ENCODE results near the gene CNN3. TPM values are rescaled to one million over a fixed set of nuclear protein-coding genes. Genes with fewer than 3 reads are reported as not detected.

Gene CNN3
- total and polyA plus RNA-seq, 8 donors, result 31.7 to 143 (median 49.8) TPM

- Histone ChIP-seq H3K36me3 (peaks cover 0 to 9% (median 0%) of the 10 kb centered on the region in 3 donors), H3K4me3 (no peak overlapping the region), H3K27ac (no peak overlapping the region), H3K4me1 (no peaks in the 10 kb centered on the region), H3K27me3 (no peaks in the 10 kb centered on the region), H3K9me3 (no peaks in the 10 kb centered on the region)
- WGBS, 2 donors, result 84 to 90% methylated on average over 3 of the region's 3 CpGs
- TF ChIP-seq CTCF (IDR thresholded peaks at IDR 0.05), result no peak
- ATAC-seq, result no peak
- intact Hi-C loops (cut with DNase I), result no loop called here
- no peak for DNase-seq
- no peak for FAIRE-seq
These were observed 38.7 kb downstream of the CNN3 start for GRCh38 chr1:94888201-94888600.

GRCh38 chr1:94887603-94888171 is 39.2 kb downstream of the CNN3 start:
- FAIRE-seq, result no peak
- ATAC-seq, result no peak

GRCh38 chr1:94887106-94887505 is 39.8 kb downstream of the CNN3 start:
- WGBS, 2 donors, result 71 to 82% methylated on average over 3 of the region's 3 CpGs
- intact Hi-C loops (cut with DNase I), result no loop called here
- no peak for ATAC-seq

More at GRCh38 chr1:94887603-94888171, 39.2 kb downstream of the CNN3 start:
- intact Hi-C loops (cut with DNase I), result no loop called here
- 87 to 93% methylated on average over 4 of the region's 4 CpGs for WGBS, 2 donors
- Histone ChIP-seq H3K27me3 (no peaks in the 10 kb centered on the region), H3K9me3 (no peaks in the 10 kb centered on the region), H3K4me3 (no peak overlapping the region), H3K4me1 (no peaks in the 10 kb centered on the region), H3K36me3 (peaks cover 0 to 6% (median 0%) of the 10 kb centered on the region in 3 donors), H3K27ac (no peak overlapping the region)
- no peak for DNase-seq
- no peak for TF ChIP-seq CTCF (IDR thresholded peaks at IDR 0.05)

GRCh38 chr1:94886361-94886760 is 40.5 kb downstream of the CNN3 start:
- FAIRE-seq (no peak), DNase-seq (no peak), ATAC-seq (no peak)
- H3K4me3 ChIP-seq, result no peak overlapping the region
- H3K27me3 ChIP-seq, result no peaks in the 10 kb centered on the region
- 86 to 94% methylated on average over 5 of the region's 5 CpGs for WGBS, 2 donors
- peaks cover 0 to 2% (median 0%) of the 10 kb centered on the region in 3 donors for H3K36me3 ChIP-seq
- intact Hi-C loops (cut with DNase I), result no loop called here
- no peak overlapping the region for H3K27ac ChIP-seq
- no peak for TF ChIP-seq CTCF (IDR thresholded peaks at IDR 0.05)
- H3K4me1 ChIP-seq, result no peaks in the 10 kb centered on the region
- H3K9me3 ChIP-seq, result no peaks in the 10 kb centered on the region

More at GRCh38 chr1:94887106-94887505, 39.8 kb downstream of the CNN3 start:
- Histone ChIP-seq H3K4me3 (no peak overlapping the region), H3K9me3 (no peaks in the 10 kb centered on the region), H3K27me3 (no peaks in the 10 kb centered on the region), H3K36me3 (peaks cover 0 to 4% (median 0%) of the 10 kb centered on the region in 3 donors), H3K27ac (no peak overlapping the region), H3K4me1 (no peaks in the 10 kb centered on the region)
- DNase-seq, result no peak
- no peak for TF ChIP-seq CTCF (IDR thresholded peaks at IDR 0.05)
- FAIRE-seq, result no peak

- no peak for TF ChIP-seq CTCF (IDR thresholded peaks at IDR 0.05)
These were observed 42.4 kb downstream of the CNN3 start for GRCh38 chr1:94884507-94884906.

More at GRCh38 chr1:94884507-94884906, 42.4 kb downstream of the CNN3 start:
- ATAC-seq, result no peak
- FAIRE-seq, result no peak
- Histone ChIP-seq H3K4me1 (no peaks in the 10 kb centered on the region), H3K36me3 (no peaks in the 10 kb centered on the region), H3K4me3 (no peak overlapping the region), H3K9me3 (no peaks in the 10 kb centered on the region), H3K27ac (peak overlapping the region in 2 of 4 donors; percentile 43 to 55), H3K27me3 (no peaks in the 10 kb centered on the region)
- no peak for DNase-seq
- intact Hi-C loops (cut with DNase I), result no loop called here
- 66 to 69% methylated on average over 6 of the region's 6 CpGs for WGBS, 2 donors
